ENCODE results near the gene IER3.

The IER3 gene

GRCh38 chr6:30782425-30783014, 38.2 kb upstream of the IER3 start:
- no peak for DNase-seq (ENCODE audit: low read depth)
- no peak for TF ChIP-seq CTCF (IDR thresholded peaks at IDR 0.05; ENCODE audit: control insufficient read depth, extremely low read depth, insufficient read depth)
- H3K4me3 ChIP-seq (ENCODE audit: low read depth, low read length): no peak overlapping the region

GRCh38 chr6:30781743-30782424, 37.5 kb upstream of the IER3 start:
- TF ChIP-seq CTCF (IDR thresholded peaks at IDR 0.05; ENCODE audit: control insufficient read depth, extremely low read depth, insufficient read depth): no peak
- H3K4me3 ChIP-seq (ENCODE audit: low read depth, low read length): no peak overlapping the region
- DNase-seq (ENCODE audit: low read depth): peak; percentile 87

DNA sequence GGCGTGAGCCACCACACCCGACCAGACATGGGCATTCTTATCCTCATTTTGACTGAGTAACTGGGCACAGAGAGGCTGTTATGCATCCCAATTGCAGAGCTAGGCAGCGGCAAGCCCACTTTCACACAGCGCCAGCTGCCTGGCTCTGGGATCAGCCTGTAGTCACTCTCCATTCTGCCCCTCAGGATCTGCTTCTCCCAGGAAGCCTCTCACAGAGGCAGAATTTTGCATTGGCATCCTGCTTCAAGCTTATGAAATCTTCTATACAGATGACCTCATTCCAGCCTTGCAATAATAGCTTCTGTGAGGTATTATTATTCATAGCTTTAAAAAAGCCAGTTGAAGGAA, 37.0 kb upstream of the IER3 start:
- no peak overlapping the region for H3K4me3 ChIP-seq (ENCODE audit: low read depth, low read length)
- TF ChIP-seq CTCF (IDR thresholded peaks at IDR 0.05; ENCODE audit: control insufficient read depth, extremely low read depth, insufficient read depth): no peak
- no peak for DNase-seq (ENCODE audit: low read depth)

- TF ChIP-seq CTCF (IDR thresholded peaks at IDR 0.05; ENCODE audit: control insufficient read depth, extremely low read depth, insufficient read depth): no peak
- H3K4me3 ChIP-seq (ENCODE audit: low read depth, low read length): no peak overlapping the region
- DNase-seq (ENCODE audit: low read depth): no peak
Observed at GRCh38 chr6:30780642-30780920, 36.2 kb upstream of the IER3 start.

- no peak for TF ChIP-seq CTCF (IDR thresholded peaks at IDR 0.05; ENCODE audit: control insufficient read depth, extremely low read depth, insufficient read depth)
- DNase-seq (ENCODE audit: low read depth): no peak
- no peak overlapping the region for H3K4me3 ChIP-seq (ENCODE audit: low read depth, low read length)
Observed at GRCh38 chr6:30779850-30780641, 35.7 kb upstream of the IER3 start.

DNA sequence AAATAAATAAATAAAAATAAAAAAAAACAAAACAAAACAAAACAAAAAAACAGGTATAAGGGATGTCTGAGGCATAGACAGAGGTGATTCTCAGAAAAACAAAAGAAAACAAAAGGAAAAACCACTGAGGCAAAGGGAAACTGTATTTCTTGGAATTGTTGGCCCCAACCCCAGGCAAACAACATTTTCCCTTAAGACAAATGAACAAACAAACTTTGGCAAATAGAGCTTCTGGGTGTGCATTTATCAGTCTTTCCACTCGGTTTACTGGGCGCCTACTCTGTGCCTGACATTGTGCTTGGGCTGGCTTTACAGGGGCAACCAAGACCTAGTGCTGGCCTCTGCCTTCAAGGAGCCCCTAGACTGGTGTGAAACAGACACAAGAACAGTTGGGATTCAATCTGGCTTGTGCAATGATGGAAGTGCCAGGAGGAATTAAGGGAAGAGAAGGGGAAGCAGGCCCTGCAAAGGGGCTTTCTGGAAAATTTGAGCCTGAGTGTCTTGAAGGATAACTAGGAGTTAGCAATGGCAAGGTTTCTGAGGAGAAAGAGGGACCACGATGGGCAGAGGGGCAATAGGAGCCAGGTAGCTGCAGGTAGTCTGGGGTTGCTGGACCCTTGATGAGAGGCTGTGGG, 33.8 kb upstream of the IER3 start:
- no peak overlapping the region for H3K4me3 ChIP-seq (ENCODE audit: low read depth, low read length)
- TF ChIP-seq CTCF (IDR thresholded peaks at IDR 0.05; ENCODE audit: control insufficient read depth, extremely low read depth, insufficient read depth): no peak
- DNase-seq (ENCODE audit: low read depth): peak; percentile 51
